WTC11 (cell line): ENCODE results near the gene RUNX1. TPM values are rescaled to one million over a fixed set of nuclear protein-coding genes. Genes with fewer than 3 reads are reported as not detected.

Source experiments
- ATAC-seq: fragments of 200-7000 bp; cut with Tn5 transposase; 2 replicates; pipeline ENCODE4 v1.10.0; 2021; ENCODE audit warnings: mild to moderate bottlenecking, moderate library complexity
- CTCF ChIA-PET: fragments of 300-600 bp; sonication (Branson Sonifier 250); formaldehyde crosslinking; loops from one replicate; lab custom pipeline; 2021; ENCODE audit warnings: antibody characterized with exemption; lab: Charles Lee
- POLR2A ChIA-PET: fragments of 350-600 bp; sonication (Branson Sonifier 250); formaldehyde crosslinking; loops from one replicate; lab custom pipeline; 2021; ENCODE audit warnings: antibody characterized with exemption; lab: Charles Lee
- DNase-seq: peaks from one replicate; pipeline ENCODE4 v3.0.0; 2021; ENCODE audit warnings: low spot score
- H3K27ac Mint-ChIP-seq: 2 replicates; pipeline ENCODE4 v1.8.0; 2021; ENCODE audit warnings: mixed read lengths
- H3K27me3 Mint-ChIP-seq: 2 replicates; pipeline ENCODE4 v1.8.0; 2021; ENCODE audit warnings: low read depth, mild to moderate bottlenecking, moderate library complexity, mixed read lengths
- H3K36me3 Mint-ChIP-seq: 2 replicates; pipeline ENCODE4 v1.8.0; 2021; ENCODE audit warnings: mixed read lengths
- H3K4me1 Mint-ChIP-seq: 2 replicates; pipeline ENCODE4 v1.8.0; 2022; ENCODE audit warnings: mixed read lengths
- H3K4me3 Mint-ChIP-seq: 2 replicates; pipeline ENCODE4 v1.8.0; 2021; ENCODE audit warnings: mild to moderate bottlenecking, moderate library complexity, mixed read lengths
- H3K9me3 Mint-ChIP-seq: 2 replicates; pipeline ENCODE4 v1.8.0; 2021; ENCODE audit warnings: mixed read lengths
- E2F1 ChIP-seq: sonication (generic); formaldehyde crosslinking; IDR thresholded peaks from 2 replicates; pipeline ENCODE4 v1.8.0; 2022; ENCODE audit warnings: mild to moderate bottlenecking, missing genetic modification reagents
- EMX1 ChIP-seq: fragments of 250-450 bp; sonication (Bioruptor Pico); IDR thresholded peaks from 2 replicates; pipeline ENCODE4 v1.8.0; 2021; ENCODE audit warnings: mild to moderate bottlenecking
- FOXK1 ChIP-seq: sonication (generic); formaldehyde crosslinking; IDR thresholded peaks from 2 replicates; pipeline ENCODE4 v1.8.0; 2022; ENCODE audit warnings: mild to moderate bottlenecking, moderate library complexity, missing genetic modification reagents
- GRHL2 ChIP-seq: fragments of 250-450 bp; sonication (Bioruptor Pico); IDR thresholded peaks from 2 replicates; pipeline ENCODE4 v1.8.0; 2022; ENCODE audit warnings: mild to moderate bottlenecking, moderate library complexity; ENCODE audit not compliant: insufficient replicate concordance, severe bottlenecking
- HMGA2 ChIP-seq: fragments of 250-450 bp; sonication (Bioruptor Pico); IDR thresholded peaks from 2 replicates; pipeline ENCODE4 v1.4.0; 2021; ENCODE audit warnings: mild to moderate bottlenecking, moderate library complexity
- IRF1 ChIP-seq: sonication (generic); formaldehyde crosslinking; IDR thresholded peaks from 2 replicates; pipeline ENCODE4 v1.8.0; 2023; ENCODE audit warnings: missing genetic modification reagents
- MLX ChIP-seq: sonication (generic); formaldehyde crosslinking; IDR thresholded peaks from 2 replicates; pipeline ENCODE4 v1.8.1; 2023; ENCODE audit warnings: mild to moderate bottlenecking, missing genetic modification reagents, moderate library complexity
- NFYB ChIP-seq: sonication (generic); formaldehyde crosslinking; conservative IDR thresholded peaks from 2 replicates; pipeline ENCODE4 v1.8.0; 2022; ENCODE audit warnings: low read depth, missing genetic modification reagents
- SP1 ChIP-seq: sonication (generic); formaldehyde crosslinking; conservative IDR thresholded peaks from 2 replicates; pipeline ENCODE4 v1.8.1; 2022; ENCODE audit warnings: missing genetic modification reagents
- TCF7 ChIP-seq: sonication (generic); formaldehyde crosslinking; IDR thresholded peaks from 2 replicates; pipeline ENCODE4 v1.8.0; 2022; ENCODE audit warnings: mild to moderate bottlenecking, low read depth, missing genetic modification reagents, moderate library complexity
- TEAD1 ChIP-seq: sonication (generic); formaldehyde crosslinking; IDR thresholded peaks from 2 replicates; pipeline ENCODE4 v1.8.0; 2022; ENCODE audit warnings: mild to moderate bottlenecking, missing genetic modification reagents
- USF2 ChIP-seq: sonication (generic); formaldehyde crosslinking; IDR thresholded peaks from 2 replicates; pipeline ENCODE4 v1.8.1; 2023; ENCODE audit warnings: mild to moderate bottlenecking, missing genetic modification reagents, moderate library complexity
- ZBTB21 ChIP-seq: sonication (generic); formaldehyde crosslinking; IDR thresholded peaks from 2 replicates; pipeline ENCODE4 v1.8.1; 2023; ENCODE audit warnings: mild to moderate bottlenecking, missing genetic modification reagents, borderline replicate concordance
- ZBTB43 ChIP-seq: sonication (generic); formaldehyde crosslinking; IDR thresholded peaks from 2 replicates; pipeline ENCODE4 v1.8.1; 2023; ENCODE audit warnings: mild to moderate bottlenecking, missing genetic modification reagents
- ZMAT4 ChIP-seq: fragments of 250-450 bp; sonication (Bioruptor Pico); IDR thresholded peaks from 2 replicates; pipeline ENCODE4 v1.9.0; 2021; ENCODE audit warnings: mild to moderate bottlenecking
- ZNF263 ChIP-seq: sonication (generic); formaldehyde crosslinking; IDR thresholded peaks from 2 replicates; pipeline ENCODE4 v1.8.1; 2022; ENCODE audit warnings: low read depth, mild to moderate bottlenecking, moderate library complexity, missing genetic modification reagents
- ZNF281 ChIP-seq: sonication (generic); formaldehyde crosslinking; IDR thresholded peaks from 2 replicates; pipeline ENCODE4 v1.8.0; 2023; ENCODE audit warnings: mild to moderate bottlenecking, missing genetic modification reagents
- ZNF416 ChIP-seq: fragments of 250-450 bp; sonication (Bioruptor Pico); IDR thresholded peaks from 2 replicates; pipeline ENCODE4 v1.9.0; 2021; ENCODE audit warnings: mild to moderate bottlenecking, inconsistent platforms
- ZNF425 ChIP-seq: fragments of 250-450 bp; sonication (Bioruptor Pico); conservative IDR thresholded peaks from 2 replicates; pipeline ENCODE4 v1.9.0; 2021; ENCODE audit warnings: mild to moderate bottlenecking
- ZNF532 ChIP-seq: fragments of 250-450 bp; sonication (Bioruptor Pico); IDR thresholded peaks from 2 replicates; pipeline ENCODE4 v1.9.0; 2021; ENCODE audit warnings: mild to moderate bottlenecking, borderline replicate concordance
- total RNA-seq: library from RNA; stranded (reverse); gene quantifications from 3 replicates; pipeline ENCODE4 v1.2.3, GENCODE V29; 2021

RUNX1 gene
- total RNA-seq, 1 experiment from 2014 or later: 2.2 TPM

GRCh38 chr21:35048183-35048601 lies 910 bp downstream of the RUNX1 start (continued):
- TF ChIP-seq ZNF425 (no peak), GRHL2 (CRISPR knock-in tag) (no peak)

- TF ChIP-seq TEAD1: no peak
- TF ChIP-seq ZNF416 (CRISPR knock-in tag): no peak
- no peak for TF ChIP-seq IRF1 (CRISPR knock-in tag)
- no peak for TF ChIP-seq ZBTB43
- TF ChIP-seq EMX1: no peak
- TF ChIP-seq TCF7 (CRISPR knock-in tag): no peak
- TF ChIP-seq MLX (CRISPR knock-in tag): no peak
- TF ChIP-seq USF2 (CRISPR knock-in tag): no peak
- TF ChIP-seq NFYB (CRISPR knock-in tag): no peak
- no peak for TF ChIP-seq ZNF263 (CRISPR knock-in tag)
- TF ChIP-seq ZNF532 (CRISPR knock-in tag): no peak
- TF ChIP-seq ZMAT4 (CRISPR knock-in tag): no peak
- no peak for TF ChIP-seq HMGA2 (CRISPR knock-in tag)
- no peak for TF ChIP-seq ZBTB21 (CRISPR knock-in tag)
- TF ChIP-seq ZNF281 (CRISPR knock-in tag): no peak
- no peak for TF ChIP-seq E2F1 (CRISPR knock-in tag)
- no peak for TF ChIP-seq FOXK1 (CRISPR knock-in tag)
- TF ChIP-seq SP1: no peak
- no peak for DNase-seq
- ChIA-PET CTCF (interaction anchor here (1.7 kb wide), 1 partner anchor 301 kb away, joined by 4 read pairs; no protein-coding TSS in a partner anchor), POLR2A (no interaction called here)
- H3K4me1 Mint-ChIP-seq: peaks cover 43% of the 10 kb centered on the region
- no peaks in the 10 kb centered on the region for H3K9me3 Mint-ChIP-seq
- H3K4me3 Mint-ChIP-seq: no peak overlapping the region
- no peaks in the 10 kb centered on the region for H3K36me3 Mint-ChIP-seq
- no peak for ATAC-seq
- peaks cover 4% of the 10 kb centered on the region for H3K27me3 Mint-ChIP-seq
- peak overlapping the region; percentile 47; the same call in 1 of the 2 replicates for H3K27ac Mint-ChIP-seq
These were observed 2.2 kb downstream of the RUNX1 start for GRCh38 chr21:35046880-35047229.
